Stimulated activated naive CD4-positive, alpha-beta T cell (primary cell): Measurements from ENCODE around the gene IST1.

Experiments used
- DNase-seq, 6 experiments: peaks; one replicate each; lab custom pipeline; 2025; lab: John Stamatoyannopoulos, UW

The IST1 gene

GRCh38 chr16:71919035-71919434 lies 23.7 kb downstream of the IST1 start:
- no peak for DNase-seq

GRCh38 chr16:71920658-71921057 lies 25.3 kb downstream of the IST1 start:
- DNase-seq: no peak

- DNase-seq: no peak
Measured at GRCh38 chr16:71923941-71924690, 28.8 kb downstream of the IST1 start.

GRCh38 chr16:71924710-71925109 lies 29.4 kb downstream of the IST1 start:
- no peak for DNase-seq

- no peak for DNase-seq
Measured at GRCh38 chr16:71927383-71927782, 32.1 kb downstream of the IST1 start.

- no peak for DNase-seq
Measured at GRCh38 chr16:71927787-71928186, 32.5 kb downstream of the IST1 start.

GRCh38 chr16:71929048-71929447 lies 33.7 kb downstream of the IST1 start:
- DNase-seq: no peak

GRCh38 chr16:71930013-71930563 lies 34.8 kb downstream of the IST1 start:
- no peak for DNase-seq

GRCh38 chr16:71931001-71931400 lies 35.7 kb downstream of the IST1 start:
- DNase-seq: no peak

GRCh38 chr16:71931599-71931998 lies 36.3 kb downstream of the IST1 start:
- no peak for DNase-seq

GRCh38 chr16:71933017-71933416 lies 37.7 kb downstream of the IST1 start:
- no peak for DNase-seq

- no peak for DNase-seq
Measured at GRCh38 chr16:71933913-71934695, 38.8 kb downstream of the IST1 start.

- no peak for DNase-seq
Measured at GRCh38 chr16:71937868-71938510, 42.7 kb downstream of the IST1 start.

GRCh38 chr16:71943887-71944286 lies 48.6 kb downstream of the IST1 start:
- DNase-seq: no peak

- no peak for DNase-seq
Measured at GRCh38 chr16:71945616-71946015, 50.3 kb downstream of the IST1 start.

- no peak for DNase-seq
Measured at GRCh38 chr16:71952825-71953224, 57.5 kb downstream of the IST1 start.

GRCh38 chr16:71954180-71954579 lies 58.8 kb downstream of the IST1 start:
- DNase-seq: no peak

- DNase-seq: no peak
Measured at GRCh38 chr16:71954699-71955195, 59.4 kb downstream of the IST1 start.

- DNase-seq: no peak
Measured at GRCh38 chr16:71956486-71956885, 61.2 kb downstream of the IST1 start.

- peak; percentile 50 to 79 (median 67) for DNase-seq
Measured at GRCh38 chr16:71961066-71962039, 66.0 kb downstream of the IST1 start.
